GM19397 (cell line): ENCODE results near the gene PADI1.

Experiments
- ATAC-seq: cut with Tn5 transposase; IDR thresholded peaks from one replicate; pipeline ENCODE4 v1.9.1; 2021; ENCODE audit warnings: mild to moderate bottlenecking, moderate library complexity; ENCODE audit not compliant: unreplicated experiment

The PADI1 gene

GRCh38 chr1:17265950-17266349 is 61.0 kb downstream of the PADI1 start:
- ATAC-seq = no peak

DNA sequence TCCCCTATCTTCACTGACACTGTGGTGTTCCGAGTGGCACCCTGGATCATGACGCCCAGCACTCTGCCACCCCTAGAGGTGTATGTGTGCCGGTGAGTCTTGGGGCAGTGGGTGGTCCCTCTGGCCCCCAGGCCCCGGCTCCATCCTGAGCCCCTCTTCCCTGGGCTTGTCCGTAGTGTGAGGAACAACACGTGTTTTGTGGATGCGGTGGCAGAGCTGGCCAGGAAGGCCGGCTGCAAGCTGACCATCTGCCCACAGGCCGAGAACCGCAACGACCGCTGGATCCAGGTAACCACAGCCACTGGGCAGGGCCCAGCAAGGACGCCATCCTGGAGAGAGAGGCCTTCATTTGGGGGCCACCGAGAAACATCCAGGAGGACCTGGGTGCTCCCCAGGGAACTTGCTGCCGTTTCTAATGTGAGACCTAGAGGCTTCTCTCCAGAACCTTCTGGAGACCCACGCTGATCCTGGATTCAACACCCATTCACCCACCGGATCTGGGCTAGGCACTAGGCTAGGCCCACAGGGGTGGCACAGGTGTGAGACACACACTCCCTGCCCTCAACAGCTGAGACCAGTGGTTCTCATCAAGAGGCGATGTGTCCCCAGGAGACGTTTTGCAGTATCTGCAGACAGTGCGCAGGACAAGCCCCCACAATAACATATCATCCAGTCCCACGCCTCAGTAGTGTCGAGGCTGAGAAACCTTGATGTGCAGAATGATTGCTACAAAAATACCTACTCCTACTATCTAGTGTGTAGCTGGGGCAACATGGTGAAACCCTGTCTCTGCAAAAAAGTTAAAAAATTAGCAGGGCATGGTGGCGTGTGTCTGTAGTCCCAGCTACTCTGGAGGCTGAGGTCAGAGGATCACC is 66.2 kb downstream of the PADI1 start:
- ATAC-seq = no peak

- no peak for ATAC-seq
These were observed 67.1 kb downstream of the PADI1 start for GRCh38 chr1:17272066-17272465.

- ATAC-seq = no peak
These were observed 67.7 kb downstream of the PADI1 start for GRCh38 chr1:17272646-17273045.

- ATAC-seq = no peak
These were observed 68.2 kb downstream of the PADI1 start for GRCh38 chr1:17273096-17273495.

DNA sequence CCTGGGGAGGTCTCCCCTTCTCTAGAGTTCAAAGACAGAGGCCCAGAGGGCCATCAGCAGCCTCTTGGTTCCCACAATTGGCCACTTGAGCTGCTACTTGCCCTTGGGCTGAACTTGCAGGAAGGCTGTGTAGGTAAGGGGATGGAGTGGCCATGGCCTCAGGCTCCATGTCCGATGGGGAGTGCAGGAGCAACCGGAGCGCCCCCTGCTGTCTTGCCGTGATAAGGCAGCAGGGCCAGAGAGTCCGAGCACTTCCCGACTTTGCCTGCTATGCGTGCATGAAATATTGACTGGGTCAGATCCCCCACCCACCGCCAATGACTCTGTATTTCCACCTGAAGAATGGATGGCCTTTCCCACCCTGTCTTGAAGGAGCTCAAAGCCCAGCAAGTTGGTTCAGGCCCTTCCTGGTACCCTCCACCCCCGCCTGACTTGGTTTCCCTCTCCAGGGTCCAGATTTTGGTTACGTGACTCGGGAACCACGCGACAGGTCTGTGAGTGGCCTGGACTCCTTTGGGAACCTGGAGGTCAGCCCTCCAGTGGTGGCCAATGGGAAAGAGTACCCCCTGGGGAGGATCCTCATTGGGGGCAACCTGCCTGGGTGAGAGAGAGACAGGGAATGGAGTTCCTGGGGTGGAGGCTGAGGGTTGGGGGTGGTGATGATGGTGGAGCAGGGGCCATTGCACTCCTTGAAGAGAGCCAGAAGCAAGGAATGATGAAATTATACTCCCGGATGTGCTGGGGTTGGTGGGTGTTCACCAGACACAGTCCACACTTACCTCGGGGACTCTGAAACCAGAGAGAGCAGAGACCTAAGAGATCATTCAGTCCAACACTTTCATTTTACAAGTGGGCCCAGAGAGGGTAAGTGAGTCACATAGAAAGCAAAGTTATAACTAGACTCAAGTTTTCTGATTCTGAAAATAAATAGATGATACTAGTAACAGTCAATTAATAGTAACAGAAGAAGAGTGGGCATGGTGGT is 69.5 kb downstream of the PADI1 start:
- no peak for ATAC-seq

DNA sequence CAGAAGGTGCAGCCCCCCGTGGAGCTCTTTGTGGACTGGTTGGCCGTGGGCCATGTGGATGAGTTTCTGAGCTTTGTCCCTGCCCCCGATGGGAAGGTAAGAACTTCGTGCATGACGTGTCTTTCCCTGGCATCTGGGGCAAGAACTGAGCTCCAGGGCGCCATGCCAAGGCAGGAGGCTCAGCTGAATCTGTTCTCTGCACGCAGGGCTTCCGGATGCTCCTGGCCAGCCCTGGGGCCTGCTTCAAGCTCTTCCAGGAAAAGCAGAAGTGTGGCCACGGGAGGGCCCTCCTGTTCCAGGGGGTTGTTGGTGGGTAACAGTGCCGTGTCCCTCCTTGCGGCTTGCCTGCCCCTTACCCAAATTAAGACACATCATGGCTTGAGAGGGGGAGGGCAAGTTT is 71.6 kb downstream of the PADI1 start:
- no peak for ATAC-seq

- ATAC-seq = no peak
These were observed 72.7 kb downstream of the PADI1 start for GRCh38 chr1:17277511-17278159.

GRCh38 chr1:17278996-17279830 is 74.3 kb downstream of the PADI1 start:
- ATAC-seq = no peak

DNA sequence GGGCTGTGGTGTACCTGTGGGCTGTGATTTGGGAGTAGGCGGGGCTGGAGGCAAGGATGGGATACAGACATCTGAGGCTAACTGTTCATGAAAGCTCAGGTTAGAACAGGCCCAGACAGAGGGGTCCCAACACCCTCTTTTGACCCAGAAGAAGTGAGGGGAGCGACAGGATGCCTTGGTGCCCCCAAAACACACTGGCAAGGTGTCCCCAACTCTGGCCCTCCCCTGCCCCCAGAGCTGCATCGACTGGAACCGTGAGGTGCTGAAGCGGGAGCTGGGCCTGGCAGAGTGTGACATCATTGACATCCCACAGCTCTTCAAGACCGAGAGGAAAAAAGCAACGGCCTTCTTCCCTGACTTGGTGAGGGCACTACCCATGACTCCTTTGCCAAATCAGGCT is 75.5 kb downstream of the PADI1 start:
- ATAC-seq = no peak

GRCh38 chr1:17280894-17281293 is 76.0 kb downstream of the PADI1 start:
- ATAC-seq = no peak

- ATAC-seq = no peak
These were observed 76.8 kb downstream of the PADI1 start for GRCh38 chr1:17281775-17282181.

- no peak for ATAC-seq
These were observed 77.9 kb downstream of the PADI1 start for GRCh38 chr1:17282836-17283235.

- ATAC-seq = no peak
These were observed 81.7 kb downstream of the PADI1 start for GRCh38 chr1:17286646-17287045.

DNA sequence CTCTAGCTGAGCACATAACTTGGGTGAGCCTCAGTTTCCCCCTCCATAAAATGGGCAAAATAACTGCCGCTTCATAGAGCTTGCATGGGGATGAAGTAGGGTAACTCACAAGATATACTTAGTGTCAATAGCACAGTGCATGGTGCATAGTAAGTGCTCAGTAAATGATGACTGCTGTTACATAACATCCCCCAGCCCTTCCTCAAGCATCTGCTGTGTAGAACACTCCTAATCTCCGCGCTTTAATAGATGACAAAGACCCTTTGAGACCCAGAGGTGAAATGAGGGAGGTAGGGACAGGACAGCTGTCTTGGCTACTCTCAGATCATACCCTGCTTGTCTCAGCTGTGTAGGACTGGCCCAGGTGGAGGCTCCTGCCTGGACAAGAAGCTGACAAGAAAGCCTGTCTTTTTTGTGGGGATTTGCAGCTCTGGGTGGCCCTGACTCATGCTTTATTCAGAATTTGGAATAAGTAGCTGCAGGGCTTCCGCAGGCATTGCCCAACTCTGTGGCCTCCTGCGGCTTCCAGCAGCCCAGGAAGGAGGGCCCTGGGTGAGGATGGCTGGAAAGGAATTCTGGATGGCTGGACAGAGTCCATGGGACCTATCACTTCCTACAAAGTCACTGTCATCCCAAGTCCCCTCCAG is 82.3 kb downstream of the PADI1 start:
- ATAC-seq = no peak

GRCh38 chr1:17289721-17290120 is 84.8 kb downstream of the PADI1 start:
- ATAC-seq = no peak

DNA sequence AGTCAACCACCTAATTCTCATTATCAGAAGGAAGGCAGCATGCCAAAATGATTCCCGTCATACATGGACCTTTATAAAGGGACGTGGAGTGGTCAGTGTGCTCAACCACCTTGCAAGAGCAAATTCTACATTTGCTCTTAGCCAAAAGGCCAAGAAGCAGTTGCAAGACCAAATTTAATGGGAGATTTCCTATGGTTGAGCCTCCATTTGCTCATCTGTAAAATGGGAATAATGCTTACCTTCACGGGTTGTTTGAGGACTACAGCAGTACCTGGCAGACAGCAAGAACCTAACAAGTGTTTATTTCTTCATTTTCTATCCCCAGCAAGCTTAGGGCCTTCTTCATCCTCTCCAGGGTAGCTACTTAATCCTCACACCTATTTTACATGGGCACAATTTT is 85.6 kb downstream of the PADI1 start:
- ATAC-seq = no peak

GRCh38 chr1:17292299-17293160 is 87.6 kb downstream of the PADI1 start:
- no peak for ATAC-seq
